Skin epidermis (tissue), 12 donors: ENCODE data around the gene FLOT2.
"Not testable (repeated sequence)": the region's sequence is repeated elsewhere in the genome, so short reads cannot be mapped to it uniquely, and the experiment has no call there.

Source experiments
- H3K27ac ChIP-seq, 21 experiments: fragments of 200-600 bp; sonication (generic) in 11 of 21; one replicate each; pipeline ENCODE4 v1.5.0; 2020; ENCODE audit warnings: mild to moderate bottlenecking in 3 of 21, inconsistent platforms in 2 of 21, moderate library complexity in 2 of 21
- H3K4me3 ChIP-seq, 7 experiments: fragments of 200-600 bp; sonication (generic) in 2 of 7; one replicate each; pipeline ENCODE4 v1.5.0; 2020; ENCODE audit warnings: inconsistent platforms in 2 of 7, mild to moderate bottlenecking in 2 of 7, moderate library complexity in 1 of 7

Gene FLOT2, protein sequence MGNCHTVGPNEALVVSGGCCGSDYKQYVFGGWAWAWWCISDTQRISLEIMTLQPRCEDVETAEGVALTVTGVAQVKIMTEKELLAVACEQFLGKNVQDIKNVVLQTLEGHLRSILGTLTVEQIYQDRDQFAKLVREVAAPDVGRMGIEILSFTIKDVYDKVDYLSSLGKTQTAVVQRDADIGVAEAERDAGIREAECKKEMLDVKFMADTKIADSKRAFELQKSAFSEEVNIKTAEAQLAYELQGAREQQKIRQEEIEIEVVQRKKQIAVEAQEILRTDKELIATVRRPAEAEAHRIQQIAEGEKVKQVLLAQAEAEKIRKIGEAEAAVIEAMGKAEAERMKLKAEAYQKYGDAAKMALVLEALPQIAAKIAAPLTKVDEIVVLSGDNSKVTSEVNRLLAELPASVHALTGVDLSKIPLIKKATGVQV

DNA sequence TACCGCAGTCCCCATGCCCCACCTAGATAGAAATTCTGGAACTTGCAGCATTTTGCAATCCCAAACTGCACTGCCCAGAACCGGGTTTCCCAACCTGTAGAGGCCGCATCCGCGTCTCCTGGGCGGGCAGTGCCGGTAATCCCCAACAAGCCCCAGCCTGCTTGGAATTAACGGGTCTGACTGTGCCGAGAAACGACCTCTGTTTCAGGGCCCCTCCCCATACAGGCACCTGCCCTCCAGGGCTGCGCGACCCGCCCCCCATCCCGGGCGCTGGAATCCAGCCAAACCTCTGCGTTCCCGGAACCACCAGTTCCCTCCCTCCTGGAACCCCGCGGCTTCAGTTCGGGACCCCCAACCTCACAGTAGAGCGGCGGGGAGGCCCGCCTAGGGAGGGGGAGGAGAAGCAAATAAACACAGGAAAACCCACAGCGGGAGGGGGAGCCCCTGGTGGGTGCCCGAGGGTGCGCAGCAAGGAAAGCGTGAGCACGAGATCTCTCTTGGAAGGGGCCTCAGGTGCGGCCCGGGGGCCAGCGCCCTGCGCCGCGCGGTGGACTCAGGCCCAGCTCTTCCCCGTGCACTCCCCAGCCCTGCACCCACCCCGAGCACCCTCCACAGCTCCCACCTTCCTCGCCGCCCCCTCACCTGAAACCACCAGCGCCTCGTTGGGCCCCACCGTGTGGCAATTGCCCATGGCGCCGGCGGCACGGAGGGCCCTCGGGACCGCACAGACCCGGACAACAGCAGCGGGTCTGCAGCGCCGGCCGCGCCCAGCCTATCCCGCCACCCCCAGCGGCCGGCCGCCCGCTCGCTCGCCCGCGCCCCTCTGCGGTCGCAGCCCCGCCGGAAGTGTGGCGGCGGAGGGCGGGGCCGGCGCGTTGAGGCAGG, at the start of gene FLOT2:
FLOT2 (minus strand) TSS at position 850 of the 885 bp plus-strand sequence; CDS start at position 691, 159 bp downstream.
- Histone ChIP-seq H3K4me3 (peak within 1 kb of the TSS; percentile 56 to 85 (median 77)), H3K27ac (peak within 1 kb of the TSS; percentile 79 to 100 (median 95))

DNA sequence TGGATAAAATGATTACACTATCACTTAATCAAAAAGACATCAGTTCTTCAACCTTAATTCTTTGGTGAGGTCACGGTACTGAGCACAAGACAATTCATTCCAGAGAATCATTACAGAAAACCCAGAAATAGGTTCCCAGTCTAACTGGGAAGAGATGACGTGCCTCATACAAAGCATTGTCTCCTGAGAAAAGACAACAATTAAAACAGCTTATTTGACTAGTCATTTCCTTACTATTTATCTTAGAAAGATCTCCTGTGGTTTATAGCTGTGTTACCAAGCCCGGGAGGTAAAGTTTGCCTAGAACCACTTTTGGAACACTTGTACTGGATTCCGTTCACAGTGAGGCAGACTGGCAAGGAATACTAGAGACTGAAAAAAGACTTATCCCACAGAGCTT, 48.7 kb upstream of the FLOT2 start:
- Histone ChIP-seq H3K4me3 (no peak overlapping the region), H3K27ac (peak overlapping the region in 8 of 21 experiments; percentile 20 to 98 (median 34))

DNA sequence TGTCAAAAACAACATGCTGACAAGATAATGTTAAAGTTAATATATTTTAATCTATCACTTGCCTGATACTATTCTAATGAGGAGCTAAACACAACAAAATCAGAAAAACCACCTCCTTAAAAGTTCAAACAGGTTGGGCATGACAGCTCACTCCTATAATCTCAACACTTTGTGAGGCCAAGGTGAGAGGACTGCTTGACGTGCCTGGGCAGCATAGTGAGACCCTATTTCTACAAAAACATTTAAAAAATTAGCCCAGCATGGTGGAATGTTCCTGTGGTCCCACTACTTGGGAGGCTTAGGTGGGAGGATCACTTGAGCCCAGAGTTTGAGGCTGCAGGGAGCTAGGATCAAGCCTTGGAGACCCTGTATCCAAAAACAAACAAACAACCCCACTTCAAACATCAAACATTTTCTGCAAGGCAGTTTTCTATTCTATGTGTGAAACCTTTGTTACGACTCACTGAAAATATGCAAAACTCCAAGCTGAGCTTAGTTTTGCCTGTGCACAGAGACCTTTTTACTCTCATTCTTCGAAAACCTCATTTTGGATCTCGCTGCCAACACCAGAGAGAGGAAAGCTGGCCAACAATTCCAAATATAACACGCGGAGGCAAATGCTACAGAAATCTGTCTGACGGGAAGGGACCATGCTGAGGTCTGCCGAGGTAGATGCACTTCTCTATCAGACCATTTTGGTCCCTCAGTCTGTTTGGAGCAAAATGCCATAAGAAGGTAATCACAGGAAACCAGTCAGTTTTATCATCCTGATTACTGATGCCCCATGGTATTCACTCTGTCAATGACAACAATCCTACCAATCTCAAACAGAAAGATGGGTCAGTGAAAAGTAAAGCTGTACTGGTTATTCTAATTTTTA, 47.6 kb upstream of the FLOT2 start:
- H3K27ac ChIP-seq = peak overlapping the region in 4 of 21 experiments; percentile 24 to 98 (median 30)

DNA sequence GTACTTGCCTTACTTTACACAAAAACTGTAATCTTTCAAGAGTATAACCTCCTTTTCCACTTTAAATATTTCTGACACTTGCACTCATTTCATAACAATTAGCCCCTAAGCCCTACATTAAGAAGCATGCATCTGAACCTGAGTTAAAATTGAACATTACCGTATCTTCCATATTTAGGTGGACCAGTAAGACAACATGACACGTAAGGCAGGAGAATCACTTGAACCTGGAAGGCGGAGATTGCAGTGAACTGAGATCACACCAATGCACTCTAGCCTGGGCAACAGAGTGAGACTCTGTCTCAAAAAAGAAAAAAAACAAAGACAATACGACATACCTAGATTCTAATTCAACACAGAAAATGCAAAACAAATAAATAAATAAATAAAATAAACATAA, 46.8 kb upstream of the FLOT2 start:
- Histone ChIP-seq H3K4me3 (no peak overlapping the region), H3K27ac (no peak overlapping the region)

More for the DNA sequence above, 47.6 kb upstream of the FLOT2 start:
- no peak overlapping the region for H3K4me3 ChIP-seq

DNA sequence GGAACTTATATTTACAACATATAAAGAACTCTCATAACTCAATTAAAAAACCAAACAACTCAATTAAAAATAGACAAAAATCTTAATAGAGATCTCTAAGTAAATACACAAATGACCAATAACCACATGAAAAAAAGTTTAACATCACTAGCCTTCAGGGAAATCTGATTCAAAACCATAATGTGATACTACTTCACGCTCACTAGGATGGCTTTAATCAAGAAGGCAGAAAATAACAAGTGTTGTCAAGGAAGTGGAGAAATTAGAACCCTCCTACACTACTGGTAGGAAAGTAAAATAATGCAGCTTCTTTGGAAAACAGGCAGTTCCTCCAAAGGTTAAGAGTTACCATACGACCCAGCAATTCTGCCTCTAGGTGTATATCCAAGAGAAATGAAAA, 45.4 kb upstream of the FLOT2 start:
- H3K27ac ChIP-seq = no peak overlapping the region
- H3K4me3 ChIP-seq = no peak overlapping the region

DNA sequence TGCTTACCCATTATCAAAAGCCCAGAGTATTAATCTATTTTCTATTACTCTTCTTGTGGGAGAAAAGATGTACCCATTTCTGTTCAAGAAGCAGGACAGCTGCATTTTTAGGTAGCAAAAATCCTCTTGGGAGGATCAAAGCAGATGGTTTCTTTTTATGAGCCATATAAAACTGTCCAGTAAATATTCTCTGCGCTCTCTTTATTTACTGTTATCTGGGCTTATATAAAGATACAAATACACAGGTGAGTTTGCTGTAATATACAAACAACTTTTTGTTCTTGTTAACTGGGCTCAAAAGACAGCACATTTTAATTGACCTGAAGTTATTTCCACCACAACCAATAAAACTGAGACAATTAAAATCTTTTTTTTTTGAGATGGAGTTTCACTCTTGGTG, 43.7 kb upstream of the FLOT2 start:
- Histone ChIP-seq H3K4me3 (no peak overlapping the region), H3K27ac (no peak overlapping the region)

DNA sequence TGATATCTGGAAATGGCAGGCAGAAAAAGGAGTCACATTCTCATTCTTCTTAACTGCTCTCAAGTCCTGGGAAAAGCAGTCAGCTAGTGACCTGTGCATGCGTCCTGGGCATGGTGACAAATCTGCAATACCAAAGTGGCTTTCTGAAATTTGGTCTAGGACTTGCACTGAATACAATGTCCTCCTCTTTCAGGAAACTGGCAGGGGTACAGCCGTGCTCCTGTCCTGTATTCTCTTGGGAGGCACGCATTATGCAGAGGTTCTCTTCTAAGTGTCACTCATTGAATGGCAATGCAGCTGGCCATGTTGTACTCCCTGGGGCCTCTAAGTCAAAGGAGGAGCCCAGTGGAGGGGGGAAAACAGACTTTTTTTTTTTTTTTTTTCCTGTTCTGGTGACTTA, 43.1 kb upstream of the FLOT2 start:
- no peak overlapping the region for H3K4me3 ChIP-seq
- no peak overlapping the region for H3K27ac ChIP-seq

DNA sequence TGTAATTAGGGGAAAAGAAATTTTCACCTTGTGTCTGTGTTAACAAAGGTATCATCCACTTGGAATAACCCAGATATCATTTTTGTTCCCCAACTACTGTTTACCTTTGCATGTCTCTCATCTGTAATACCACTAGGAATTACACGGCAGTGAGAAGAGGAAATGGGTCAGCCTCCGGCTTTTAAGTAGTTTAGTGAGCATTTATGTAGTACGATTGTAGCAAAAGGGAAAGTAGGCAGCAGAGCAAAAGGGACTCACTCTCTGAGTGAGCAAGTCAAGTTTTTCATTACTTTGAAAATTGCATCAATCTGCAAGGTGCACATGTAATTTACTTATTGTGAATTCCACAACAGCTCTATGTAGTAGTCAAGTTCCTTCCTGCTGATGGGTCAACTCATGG, 42.6 kb upstream of the FLOT2 start:
- no peak overlapping the region for H3K4me3 ChIP-seq
- no peak overlapping the region for H3K27ac ChIP-seq

DNA sequence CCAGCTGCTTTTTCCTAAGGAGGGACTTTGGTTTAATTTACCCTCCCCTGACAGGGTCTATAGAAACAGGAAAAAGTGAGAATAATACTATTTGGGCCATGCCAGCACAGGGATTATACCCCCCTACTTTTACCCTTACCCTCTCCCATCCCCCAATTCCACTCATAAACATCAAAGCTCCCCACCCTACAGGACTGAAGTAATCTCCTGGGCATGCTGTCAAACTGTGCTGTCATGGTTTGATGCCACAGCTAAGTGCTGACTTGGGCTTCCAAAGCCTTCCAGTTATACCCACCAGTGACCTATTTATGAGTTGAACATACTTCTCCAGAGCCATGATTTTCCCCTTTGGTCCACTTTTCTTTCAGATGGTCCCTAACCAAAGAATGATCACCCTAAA, 41.0 kb upstream of the FLOT2 start:
- Histone ChIP-seq H3K4me3 (no peak overlapping the region), H3K27ac (peak overlapping the region in 2 of 21 experiments; percentile 30 to 47)

DNA sequence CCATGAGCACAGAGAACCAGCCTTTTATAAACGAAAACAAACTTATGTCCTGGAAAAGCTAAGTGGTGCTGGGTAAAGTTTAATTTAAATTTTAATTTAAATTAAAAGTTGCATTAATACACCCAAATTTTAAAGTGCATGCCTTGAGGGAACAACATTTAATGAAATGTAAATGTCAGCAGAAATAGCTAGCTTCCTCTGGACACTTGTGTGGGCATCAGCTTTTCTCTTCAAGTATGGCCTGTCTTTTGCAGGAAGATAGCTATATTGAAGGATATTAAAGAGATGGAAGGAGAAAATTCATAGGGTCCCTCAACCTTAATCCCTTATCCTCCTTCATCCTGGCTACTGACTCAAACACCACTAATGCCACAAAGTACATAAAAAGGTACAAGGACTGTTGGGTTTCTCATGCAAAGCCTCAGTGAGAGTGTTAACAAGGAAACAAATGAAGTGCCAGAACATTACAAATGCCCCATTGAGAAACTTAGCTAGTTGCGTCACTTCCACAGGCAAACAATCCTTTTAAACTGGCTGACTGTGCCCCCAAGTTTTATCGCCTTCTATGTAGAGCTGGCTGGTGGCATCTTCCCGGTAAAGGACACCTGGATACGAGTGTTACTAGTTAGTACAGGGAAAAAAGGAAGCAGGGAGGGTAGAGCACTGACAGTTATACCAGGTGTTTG, 39.7 kb upstream of the FLOT2 start:
- peak overlapping the region in 5 of 21 experiments; percentile 2 to 53 (median 8) for H3K27ac ChIP-seq
- H3K4me3 ChIP-seq = no peak overlapping the region

DNA sequence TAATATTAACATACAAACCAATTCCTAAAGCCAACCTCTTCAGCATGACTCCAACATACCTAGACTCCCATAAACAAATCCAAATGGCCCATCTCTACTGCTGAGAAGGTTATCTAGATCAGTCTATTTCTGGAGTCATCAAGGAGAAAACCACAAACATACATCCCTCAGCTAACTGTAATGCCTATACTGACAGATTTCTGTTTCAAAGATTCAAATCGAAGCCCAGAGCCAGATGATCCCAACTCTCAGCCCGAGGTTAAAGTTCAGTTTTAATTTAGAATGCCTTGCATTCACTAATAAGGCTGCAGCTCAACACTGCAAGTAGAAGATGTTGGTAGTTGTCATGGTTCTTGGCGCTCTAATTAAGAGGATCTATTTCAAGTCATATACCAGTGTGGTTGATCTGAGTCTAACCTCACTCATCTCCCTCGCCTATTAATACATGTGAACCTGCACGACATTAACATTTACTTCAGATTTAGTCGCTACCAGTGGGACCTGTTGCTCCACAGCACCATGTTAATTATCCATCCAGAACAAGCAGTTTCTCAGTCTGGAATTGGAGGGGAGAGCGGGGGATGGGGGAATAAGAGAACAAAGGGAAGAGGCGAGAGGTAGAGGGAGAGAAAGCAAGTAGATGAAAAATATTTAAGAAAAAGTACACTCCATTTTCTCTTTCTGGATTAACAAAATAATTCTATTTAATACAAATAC, 38.4 kb upstream of the FLOT2 start:
- peak overlapping the region in 1 of 21 experiments; percentile 8 for H3K27ac ChIP-seq
- no peak overlapping the region for H3K4me3 ChIP-seq

DNA sequence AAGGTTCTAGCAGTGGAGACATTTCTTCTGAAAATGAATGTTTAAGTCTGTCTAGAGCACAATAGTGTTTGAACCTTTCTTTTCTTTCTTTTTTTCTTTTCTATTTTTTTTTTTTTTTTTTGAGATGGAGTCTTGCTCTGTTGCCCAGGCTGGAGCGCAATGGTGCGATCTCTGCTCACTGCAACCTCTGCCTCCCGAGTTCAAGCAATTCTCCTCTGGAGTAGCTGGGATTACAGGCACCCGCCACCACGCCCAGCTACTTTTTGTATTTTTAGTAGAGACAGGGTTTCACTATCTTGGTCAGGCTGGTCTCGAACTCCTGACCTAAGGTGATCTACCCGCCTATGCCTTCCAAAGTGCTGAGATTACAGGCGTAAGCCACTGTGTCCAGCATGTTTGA, 37.0 kb upstream of the FLOT2 start:
- H3K4me3 ChIP-seq, H3K27ac ChIP-seq: not testable (repeated sequence)

DNA sequence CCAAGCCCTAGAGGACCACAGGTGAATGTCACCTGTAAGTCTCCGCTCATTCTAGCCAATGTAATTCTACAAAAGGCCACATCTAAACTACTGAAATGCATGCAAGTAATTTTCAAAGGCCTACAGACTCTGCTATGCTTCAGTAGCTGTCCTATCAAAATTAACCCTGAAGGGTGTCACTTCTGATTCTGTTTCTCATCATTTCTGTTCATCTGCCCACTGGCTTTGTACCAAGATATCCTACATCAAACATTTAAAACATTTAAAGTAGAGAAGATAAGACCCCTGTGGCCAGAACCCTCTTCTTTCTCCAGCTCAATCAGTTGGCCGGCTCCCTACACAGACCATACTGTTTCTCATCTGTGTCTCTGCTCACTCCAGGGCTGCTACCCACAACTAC, 32.3 kb upstream of the FLOT2 start:
- Histone ChIP-seq H3K27ac (no peak overlapping the region), H3K4me3 (no peak overlapping the region)

DNA sequence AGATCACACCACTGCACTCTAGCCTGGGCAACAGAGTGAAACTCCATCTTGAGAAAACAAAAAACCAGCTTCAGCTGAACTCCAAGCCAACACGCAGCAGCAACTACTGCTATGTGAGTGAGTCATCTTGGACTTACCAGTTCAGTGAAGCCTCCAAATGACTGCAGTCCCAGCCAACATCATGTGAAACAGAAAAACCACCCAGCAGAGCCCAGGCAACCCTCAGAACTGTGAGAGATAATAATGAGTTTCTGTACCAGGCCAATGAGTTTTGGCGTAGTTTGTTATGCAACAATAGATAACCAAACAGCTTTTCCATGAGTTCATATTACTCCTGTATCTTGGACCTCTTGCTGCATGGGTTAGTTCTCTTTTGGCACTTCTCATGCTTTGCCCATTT, 30.5 kb upstream of the FLOT2 start:
- peak overlapping the region in 2 of 21 experiments; percentile 64 to 78 for H3K27ac ChIP-seq
- no peak overlapping the region for H3K4me3 ChIP-seq

DNA sequence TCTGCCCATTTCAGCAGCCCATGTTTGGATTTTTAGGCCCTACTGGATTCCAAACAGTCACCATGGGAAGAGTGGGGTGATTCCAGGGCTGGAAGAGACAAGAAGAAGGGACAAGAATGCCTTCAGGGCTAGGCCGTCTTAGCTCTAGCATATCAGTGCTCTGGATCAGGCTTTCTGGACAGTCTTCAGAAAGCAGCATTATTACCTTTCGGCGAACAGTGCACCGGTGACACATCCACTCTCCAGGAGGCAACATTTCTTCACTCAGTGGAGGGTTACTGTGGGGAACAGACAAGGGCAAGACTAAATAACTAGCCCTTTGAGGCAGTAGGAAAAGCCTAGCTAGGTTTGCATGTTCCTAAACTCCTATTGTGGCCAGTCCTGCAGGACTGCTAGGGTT, 29.3 kb upstream of the FLOT2 start:
- H3K4me3 ChIP-seq = no peak overlapping the region
- peak overlapping the region in 17 of 21 experiments; percentile 24 to 83 (median 64) for H3K27ac ChIP-seq

DNA sequence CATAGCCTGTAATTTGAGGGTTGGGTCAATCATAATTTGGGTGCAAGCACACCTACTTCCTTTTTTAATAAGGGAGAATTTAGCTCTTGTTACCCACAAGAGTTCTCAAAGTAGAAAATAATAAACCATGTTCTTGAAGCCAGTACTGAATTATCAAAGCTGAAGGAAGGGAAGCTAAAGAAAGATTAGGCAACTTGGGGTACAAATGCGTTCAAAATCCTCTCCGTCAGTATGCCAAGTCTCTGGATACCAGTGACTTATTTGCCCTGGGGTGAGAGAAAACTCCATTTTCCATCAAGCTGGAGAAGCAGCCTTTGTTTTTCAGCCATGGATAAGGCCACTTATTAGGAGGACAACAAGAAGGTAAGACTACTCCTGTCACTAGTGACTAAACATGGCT, 28.8 kb upstream of the FLOT2 start:
- H3K27ac ChIP-seq = peak overlapping the region in 16 of 21 experiments; percentile 31 to 83 (median 64)

DNA sequence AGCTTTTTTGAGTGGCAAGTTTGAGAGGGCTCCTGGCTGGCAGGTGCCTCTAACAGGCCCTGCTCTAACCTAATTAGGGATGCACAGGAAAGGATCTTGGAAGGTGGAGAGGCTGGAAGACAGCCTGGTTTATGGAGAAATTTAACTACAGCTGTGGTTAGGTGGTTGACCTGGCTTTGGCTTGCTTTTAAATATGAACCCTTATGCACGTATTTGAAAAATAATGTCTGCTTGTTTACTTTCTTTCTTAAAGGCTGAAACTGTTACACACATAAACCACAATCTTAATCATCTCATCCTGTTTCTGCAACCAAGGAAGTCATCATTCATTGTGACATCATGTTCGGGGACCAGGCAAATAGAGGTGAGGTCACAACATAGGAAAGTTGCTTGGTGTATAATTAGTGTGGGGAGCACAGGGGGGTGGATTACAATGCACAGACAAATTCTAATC, 28.4 kb upstream of the FLOT2 start:
- Histone ChIP-seq H3K27ac (peak overlapping the region in 15 of 21 experiments; percentile 20 to 83 (median 62)), H3K4me3 (no peak overlapping the region)

More for the DNA sequence above, 28.8 kb upstream of the FLOT2 start:
- no peak overlapping the region for H3K4me3 ChIP-seq

DNA sequence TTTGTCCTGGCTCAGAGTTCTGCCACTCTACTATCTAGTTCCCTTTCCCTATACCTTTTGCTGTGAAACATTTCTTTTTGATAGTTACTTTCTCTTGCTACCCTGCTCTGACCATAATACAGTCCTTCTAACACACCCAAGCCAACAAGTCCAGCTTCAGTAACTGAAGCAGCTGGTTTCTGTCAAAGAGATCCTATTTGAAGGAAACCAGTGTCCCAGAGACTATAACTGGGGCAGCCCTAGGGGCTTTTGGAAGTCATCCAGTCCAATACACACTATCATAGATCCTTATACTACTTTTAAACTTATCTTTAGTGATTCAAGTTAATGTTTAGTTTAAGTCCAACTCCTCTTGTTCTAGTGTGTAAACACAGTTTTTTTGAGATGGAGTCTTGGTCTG, 22.7 kb upstream of the FLOT2 start:
- no peak overlapping the region for H3K27ac ChIP-seq
- no peak overlapping the region for H3K4me3 ChIP-seq
